ENCODE data around the gene WRNIP1. TPM values are rescaled to one million over a fixed set of nuclear protein-coding genes. Genes with fewer than 3 reads are reported as not detected.

WRNIP1 gene
- polyA plus RNA-seq, 4 donors, result 59.1 to 66.2 (median 60.6) TPM

DNA sequence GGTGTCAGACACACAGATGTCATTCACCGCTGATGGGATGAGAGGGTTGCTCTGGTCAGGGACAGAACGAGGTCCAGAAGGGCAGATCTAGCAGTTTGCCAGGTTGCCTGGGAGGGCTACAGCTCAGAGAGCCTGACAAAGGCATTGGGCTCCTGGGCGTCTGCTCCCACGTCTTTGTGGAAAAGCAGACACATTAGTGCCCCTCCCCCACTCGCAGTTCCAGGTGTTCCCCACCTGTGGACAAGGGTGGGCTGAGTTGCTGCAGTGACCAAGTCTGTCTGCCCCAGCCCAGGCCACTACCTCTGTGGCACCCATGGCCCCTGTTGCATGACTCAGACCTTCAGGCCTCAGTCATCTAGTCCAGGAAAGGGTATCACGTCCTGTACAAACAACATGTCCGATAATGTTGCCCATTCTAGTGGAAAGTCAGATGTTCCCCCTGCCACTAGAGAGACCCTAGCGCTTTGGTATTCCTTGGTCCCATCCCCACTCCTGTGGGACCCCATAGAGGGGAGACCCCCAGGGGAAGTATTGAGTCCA lies 37.4 kb downstream of the WRNIP1 start:
- DNase-seq (ENCODE audit: low read depth in 4 of 4, low spot score in 3 of 4), result no peak

DNA sequence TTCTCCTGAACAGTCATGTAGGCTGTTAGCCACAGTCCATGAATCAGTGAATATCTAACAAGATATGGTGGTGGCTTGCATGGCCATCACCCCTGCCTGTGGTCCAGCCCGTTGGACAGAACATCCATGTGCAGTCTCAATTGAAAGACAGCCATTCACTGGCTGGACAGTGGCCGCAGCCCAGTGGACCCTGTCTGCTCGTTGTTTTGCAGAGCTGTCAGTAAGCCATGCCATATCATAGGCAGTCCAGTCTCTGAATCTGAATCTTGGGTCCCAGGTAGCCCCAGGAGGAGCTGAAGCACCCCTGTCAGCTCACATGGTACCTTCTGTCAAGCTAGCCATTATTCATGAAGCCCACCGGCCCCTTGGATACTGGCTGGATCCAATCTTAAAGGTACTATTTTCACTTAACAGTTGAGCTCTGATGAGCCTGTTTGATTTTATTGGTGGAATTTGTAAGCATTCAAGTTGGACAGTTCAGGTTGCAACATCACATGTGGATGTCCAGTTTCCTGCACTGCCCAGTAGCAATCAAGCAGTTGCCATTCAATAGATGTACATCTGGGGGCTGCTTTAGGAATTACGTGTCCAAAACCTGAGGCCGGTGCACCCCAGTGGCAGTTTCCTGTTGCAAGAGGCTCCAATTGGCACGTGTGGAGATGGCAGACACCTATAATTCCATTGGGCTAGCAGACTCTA lies 38.7 kb downstream of the WRNIP1 start:
- no peak for DNase-seq (ENCODE audit: low read depth in 4 of 4, low spot score in 3 of 4)

- no peak for DNase-seq (ENCODE audit: low read depth in 4 of 4, low spot score in 3 of 4)
Measured at GRCh38 chr6:2804516-2804915, 39.3 kb downstream of the WRNIP1 start.

DNA sequence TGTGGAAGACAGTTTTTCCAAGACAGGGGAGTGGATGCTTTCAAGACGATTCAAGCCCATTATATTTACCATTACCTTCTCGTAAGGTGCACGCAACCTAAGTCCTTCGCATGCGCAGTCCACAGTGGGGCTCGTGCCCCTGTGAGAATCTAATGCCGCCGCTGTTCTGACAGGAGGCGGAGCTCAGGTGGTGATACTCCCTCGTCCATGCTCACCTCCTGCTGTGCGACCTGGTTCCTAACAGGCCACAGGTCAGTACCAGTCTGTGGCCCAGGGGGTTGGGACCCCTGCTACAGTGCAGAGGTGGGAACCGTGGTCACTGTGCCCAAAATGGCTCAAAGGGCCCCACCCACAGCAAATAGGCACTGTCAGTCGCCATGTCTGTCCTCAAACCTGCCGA lies 39.8 kb downstream of the WRNIP1 start:
- no peak for DNase-seq (ENCODE audit: low read depth in 4 of 4, low spot score in 3 of 4)

DNA sequence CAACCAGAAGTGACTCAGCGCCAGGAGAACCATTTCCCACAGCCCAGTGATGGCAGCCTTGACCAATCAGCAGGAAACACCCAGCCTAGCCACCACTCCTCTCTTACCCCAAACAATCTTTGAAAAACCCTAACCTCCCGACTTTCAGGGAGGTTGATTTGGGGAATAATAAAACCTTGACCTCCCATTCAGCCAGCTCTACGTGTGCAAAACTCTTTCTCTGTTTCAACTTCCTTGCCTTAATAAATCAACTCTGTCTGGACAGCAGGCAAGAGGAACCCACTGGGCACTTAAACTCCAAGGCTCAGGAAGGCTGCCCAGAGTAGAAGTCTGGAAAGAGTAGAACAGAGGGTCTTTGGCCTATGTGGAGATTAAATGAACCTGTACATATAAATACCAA lies 41.5 kb downstream of the WRNIP1 start:
- DNase-seq (ENCODE audit: low read depth in 4 of 4, low spot score in 3 of 4), result no peak

GRCh38 chr6:2807342-2808090 lies 42.3 kb downstream of the WRNIP1 start:
- peak in 1 of 4 donors; percentile 43 for DNase-seq (ENCODE audit: low read depth in 4 of 4, low spot score in 3 of 4)

DNA sequence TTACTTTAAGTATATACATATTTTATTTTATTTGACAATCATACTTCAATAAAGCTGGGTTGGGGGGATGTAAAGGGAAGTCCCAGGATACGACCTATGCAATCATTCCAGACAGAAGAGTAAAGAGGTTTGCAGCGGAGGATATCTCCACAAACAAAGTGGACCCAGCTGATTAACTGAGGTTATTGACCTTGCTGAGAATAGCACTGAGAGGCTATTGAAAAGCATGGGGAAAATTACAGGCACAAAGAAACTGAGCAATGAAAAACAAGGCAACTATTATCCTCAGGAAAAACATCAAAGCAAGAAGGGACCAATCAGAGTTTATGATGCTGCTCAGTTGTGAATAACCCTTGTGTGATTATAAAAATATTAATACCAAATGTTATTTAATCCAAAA lies 43.8 kb downstream of the WRNIP1 start:
- DNase-seq (ENCODE audit: low read depth in 4 of 4, low spot score in 3 of 4), result no peak

DNA sequence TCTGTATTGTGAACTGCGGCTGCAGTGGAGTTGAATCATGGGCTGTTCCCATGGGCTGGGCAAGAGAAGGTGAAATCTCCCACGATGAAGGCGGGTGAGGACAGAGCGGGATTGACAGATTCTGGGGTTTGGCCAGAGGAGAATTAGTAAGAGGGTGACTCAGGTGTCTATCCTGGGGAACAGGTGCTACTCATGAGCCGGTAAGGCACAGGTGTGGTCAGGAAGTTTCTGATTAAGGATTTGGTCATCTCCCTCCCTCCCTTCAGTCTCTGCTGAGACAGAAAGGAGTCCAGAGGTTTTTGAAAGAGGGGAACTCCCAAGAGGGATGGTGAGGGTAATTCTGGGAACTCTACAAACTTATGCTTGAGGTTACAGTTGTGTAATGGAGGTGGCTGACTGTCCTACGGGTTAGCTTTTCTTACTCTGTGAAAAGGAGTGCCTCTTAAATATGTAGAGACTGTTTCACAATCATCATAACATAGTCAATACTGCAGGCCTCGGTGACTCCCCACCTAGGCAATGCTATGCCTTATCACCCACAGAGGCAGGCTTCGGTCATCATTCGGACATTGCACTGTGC lies 45.0 kb downstream of the WRNIP1 start:
- no peak for DNase-seq (ENCODE audit: low read depth in 4 of 4, low spot score in 3 of 4)

- no peak for DNase-seq (ENCODE audit: low read depth in 4 of 4, low spot score in 3 of 4)
Measured at GRCh38 chr6:2812695-2813094, 47.5 kb downstream of the WRNIP1 start.

DNA sequence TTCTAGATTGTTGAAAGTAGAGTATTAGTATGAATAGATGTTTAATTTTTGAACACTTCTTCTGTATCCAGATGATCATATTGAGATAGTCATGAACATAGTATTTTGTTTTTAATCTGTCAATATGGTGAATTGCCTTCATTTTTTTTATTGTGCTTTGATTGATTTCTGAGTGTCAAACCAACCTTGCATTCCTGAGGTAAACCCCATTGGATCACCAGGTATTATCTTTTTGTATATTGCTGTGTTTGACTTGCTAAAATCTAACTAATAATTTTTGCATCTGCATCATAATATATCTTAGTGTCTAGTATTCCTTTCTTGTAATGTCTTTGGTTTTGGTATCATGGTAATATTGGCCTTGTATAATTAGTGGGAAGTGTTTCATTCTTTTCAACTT lies 51.0 kb downstream of the WRNIP1 start:
- no peak for DNase-seq (ENCODE audit: low read depth in 4 of 4, low spot score in 3 of 4)

DNA sequence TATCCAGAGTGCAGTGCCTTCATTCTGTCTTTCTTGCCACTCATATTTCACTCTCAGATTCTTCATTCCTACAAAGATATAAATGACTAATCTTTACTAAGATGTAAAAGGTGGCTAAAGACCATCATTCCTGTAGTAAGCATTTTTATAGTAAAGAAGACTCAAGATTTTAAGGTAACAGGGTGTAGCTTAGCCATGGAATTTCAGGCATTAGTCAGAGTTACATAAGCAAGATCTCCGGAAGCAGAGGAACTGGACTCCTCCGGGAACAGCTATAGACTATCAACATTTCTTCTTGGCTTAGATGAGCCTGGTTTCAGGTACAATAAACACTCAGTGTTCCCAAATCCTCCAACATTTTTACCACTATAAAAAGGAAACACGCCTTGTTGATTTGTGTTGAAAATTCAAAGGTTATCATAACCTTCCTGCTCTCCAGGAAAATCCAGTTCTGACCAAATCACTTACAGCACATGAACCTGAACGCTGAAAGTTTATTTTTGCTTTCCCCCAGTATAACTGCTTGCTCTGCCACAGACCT lies 52.8 kb downstream of the WRNIP1 start:
- DNase-seq (ENCODE audit: low read depth in 4 of 4, low spot score in 3 of 4), result no peak

DNA sequence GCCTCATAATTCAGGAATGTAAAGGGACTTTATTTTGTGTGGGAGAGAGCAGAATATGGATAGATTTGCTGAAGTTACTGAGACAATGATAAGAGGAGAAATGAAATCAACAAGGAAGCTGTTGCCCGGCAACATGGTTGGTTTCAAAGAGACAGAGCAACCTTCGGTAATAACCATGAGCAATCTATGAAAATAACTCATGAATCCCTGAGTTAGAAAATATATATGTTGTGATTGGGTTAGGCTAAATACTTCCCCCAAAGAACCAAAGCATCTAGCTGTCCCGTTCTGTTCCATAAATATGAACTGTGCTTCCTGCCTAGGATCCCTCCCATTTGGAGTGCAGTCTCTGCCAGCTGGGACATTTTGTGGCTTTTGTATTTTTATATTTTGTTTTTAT lies 53.4 kb downstream of the WRNIP1 start:
- DNase-seq (ENCODE audit: low read depth in 4 of 4, low spot score in 3 of 4), result no peak

DNA sequence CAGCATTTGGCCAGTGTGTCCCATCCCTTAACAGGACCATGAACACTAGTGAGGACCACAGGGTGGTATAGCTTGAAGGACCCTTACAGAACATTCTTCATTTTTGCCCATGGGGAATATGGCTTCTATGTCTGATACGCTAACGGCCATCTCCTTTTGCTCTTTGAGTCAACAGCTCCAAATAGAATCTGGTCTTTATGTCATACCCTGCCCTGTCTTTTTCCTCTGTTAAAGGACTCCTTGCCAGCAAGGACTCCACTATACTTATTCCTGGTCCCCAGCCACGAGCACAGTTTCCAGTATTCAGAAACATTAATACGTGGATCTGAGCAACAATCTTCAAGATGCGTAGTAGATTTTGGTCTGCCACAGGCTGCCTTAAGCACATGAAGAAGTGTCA lies 53.9 kb downstream of the WRNIP1 start:
- DNase-seq (ENCODE audit: low read depth in 4 of 4, low spot score in 3 of 4), result no peak

DNA sequence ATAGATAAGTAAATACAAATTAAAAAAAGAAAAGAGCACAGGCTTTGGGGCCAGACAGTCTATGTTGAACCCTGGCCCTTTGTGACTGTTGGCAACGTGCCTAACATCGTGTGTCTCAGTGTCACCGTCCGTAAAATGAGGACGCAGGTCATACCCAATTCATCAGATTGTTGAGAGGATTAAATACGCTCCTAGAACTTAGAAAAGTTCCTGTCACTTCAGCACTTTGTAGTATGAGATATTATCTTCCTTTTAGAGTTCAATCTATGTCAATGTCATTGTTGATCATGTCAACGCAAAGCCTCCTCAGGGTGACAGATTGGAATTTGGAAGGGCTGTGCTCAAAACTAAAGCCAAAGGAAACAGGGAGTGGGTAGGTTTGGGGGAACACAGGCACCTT lies 54.8 kb downstream of the WRNIP1 start:
- no peak for DNase-seq (ENCODE audit: low read depth in 4 of 4, low spot score in 3 of 4)

DNA sequence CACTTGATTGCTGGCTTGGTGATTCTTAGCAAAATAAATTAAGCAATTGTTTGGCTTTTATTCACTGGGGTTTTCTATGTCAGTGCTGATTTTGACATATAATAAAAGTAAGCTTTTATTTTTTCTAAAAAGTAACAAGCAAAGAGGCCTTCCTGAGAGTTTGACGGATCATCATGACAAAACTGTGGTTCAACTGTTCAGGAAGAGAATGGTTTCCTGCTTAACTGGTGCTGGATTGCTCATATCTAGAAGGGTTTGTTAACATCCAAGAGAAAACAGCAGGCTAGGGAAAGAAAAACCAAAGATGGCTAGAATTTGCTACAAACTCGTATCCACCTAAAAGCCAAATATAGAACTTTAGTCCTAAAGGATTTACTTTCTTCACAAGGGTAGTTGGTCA lies 55.2 kb downstream of the WRNIP1 start:
- no peak for DNase-seq (ENCODE audit: low read depth in 4 of 4, low spot score in 3 of 4)

- DNase-seq (ENCODE audit: low read depth in 4 of 4, low spot score in 3 of 4), result no peak
Measured at GRCh38 chr6:2821554-2821953, 56.4 kb downstream of the WRNIP1 start.

GRCh38 chr6:2823104-2823850 lies 58.1 kb downstream of the WRNIP1 start:
- no peak for DNase-seq (ENCODE audit: low read depth in 4 of 4, low spot score in 3 of 4)

- DNase-seq (ENCODE audit: low read depth in 4 of 4, low spot score in 3 of 4), result no peak
Measured at GRCh38 chr6:2826131-2826530, 60.9 kb downstream of the WRNIP1 start.

DNA sequence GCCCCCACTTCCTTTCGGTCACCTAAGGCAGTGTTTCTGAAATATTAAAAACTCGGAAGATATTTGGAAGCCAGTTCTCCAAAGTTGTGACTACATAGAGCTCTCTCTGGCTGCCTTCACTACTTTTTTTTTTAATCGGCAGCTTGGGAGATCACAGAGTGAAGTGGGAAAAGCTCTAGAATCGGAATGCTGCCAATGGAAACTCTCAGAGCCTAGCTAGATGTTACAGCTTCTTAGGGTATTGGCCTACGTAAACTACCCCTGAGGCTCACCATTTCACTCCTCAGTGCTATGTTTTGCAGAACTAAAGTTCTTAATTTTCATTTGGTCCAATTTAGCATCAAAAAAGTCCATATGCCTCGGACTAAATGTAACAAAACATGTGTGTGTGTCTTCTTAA lies 61.9 kb downstream of the WRNIP1 start:
- no peak for DNase-seq (ENCODE audit: low read depth in 4 of 4, low spot score in 3 of 4)

DNA sequence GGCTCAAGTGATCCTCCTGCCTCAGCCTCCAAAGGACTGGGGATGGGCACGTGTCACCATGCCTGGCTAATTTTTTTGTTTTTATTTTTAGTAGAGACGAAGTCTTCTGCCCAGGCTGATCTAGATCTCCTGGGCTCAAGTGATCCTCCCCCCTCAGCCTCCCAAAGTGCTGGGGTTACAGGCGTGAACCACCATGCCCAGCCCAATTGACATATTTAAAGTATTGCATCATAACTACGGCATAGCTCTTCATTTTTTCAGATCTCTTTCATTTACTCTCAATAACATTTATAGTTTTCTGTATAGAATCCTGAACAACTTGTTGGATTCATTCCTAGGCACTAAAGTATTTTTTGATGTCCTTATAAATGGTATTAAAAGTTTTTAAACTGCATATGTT lies 63.4 kb downstream of the WRNIP1 start:
- no peak for DNase-seq (ENCODE audit: low read depth in 4 of 4, low spot score in 3 of 4)

- DNase-seq (ENCODE audit: low read depth in 4 of 4, low spot score in 3 of 4), result no peak
Measured at GRCh38 chr6:2829253-2829652, 64.1 kb downstream of the WRNIP1 start.
